HEK293 (cell line): Measurements from ENCODE around the gene GAL3ST1.

Experiments
- CTCF ChIA-PET: fragments of 350-600 bp; formaldehyde crosslinking; extraction: SDS; loops from one replicate; lab custom pipeline; 2021; ENCODE audit warnings: antibody characterized with exemption; lab: Yijun Ruan, JAX
- POLR2A ChIA-PET: fragments of 300-600 bp; formaldehyde crosslinking; extraction: SDS; loops from one replicate; lab custom pipeline; 2020; ENCODE audit warnings: antibody characterized with exemption, inconsistent platforms; lab: Yijun Ruan, JAX
- H3K27ac ChIP-seq: fragments of 200-500 bp; sonication (Bioruptor generic); 2 replicates; pipeline ENCODE4 v1.5.1; 2014; ENCODE audit warnings: low read depth, low read length, control low read depth, inconsistent platforms; ENCODE audit errors: extremely low read depth
- H3K36me3 ChIP-seq, 2 experiments: fragments of 200-500 bp in 1 of 2; sonication (Bioruptor generic) in 1 of 2; 1 replicate in 1 of 2; 2 replicates in 1 of 2; pipeline ENCODE4 v1.5.1; 2014 to 2017; ENCODE audit warnings: inconsistent platforms in 2 of 2, low read length in 2 of 2; ENCODE audit not compliant: control insufficient read depth in 2 of 2, insufficient read depth in 1 of 2
- H3K4me1 ChIP-seq: fragments of 200-500 bp; sonication (Bioruptor generic); 2 replicates; pipeline ENCODE4 v1.5.1; 2014; ENCODE audit warnings: mild to moderate bottlenecking, low read length, inconsistent platforms; ENCODE audit not compliant: control insufficient read depth, insufficient read depth
- H3K4me3 ChIP-seq: 2 replicates; pipeline ENCODE4 v1.5.1; 2011; ENCODE audit warnings: low read depth, mild to moderate bottlenecking, control low read depth, low read length, moderate library complexity
- H3K9me3 ChIP-seq: fragments of 200-500 bp; sonication (Bioruptor generic); 2 replicates; pipeline ENCODE4 v1.5.1; 2014; ENCODE audit warnings: low read depth, low read length, inconsistent platforms; ENCODE audit not compliant: control insufficient read depth, insufficient read depth
- BCL6B ChIP-seq: fragments of 450-650 bp; formaldehyde crosslinking; IDR thresholded peaks from 2 replicates; pipeline ENCODE4 v1.5.1; 2017; ENCODE audit warnings: missing biosample characterization, missing genetic modification characterization
- CTCF ChIP-seq: fragments of 450-650 bp; formaldehyde crosslinking; IDR thresholded peaks from 2 replicates; pipeline ENCODE4 v1.5.1; 2016; ENCODE audit warnings: missing biosample characterization, missing genetic modification characterization
- SETDB1 ChIP-seq: IDR thresholded peaks from one replicate; pipeline ENCODE4 v1.6.1; 2017; ENCODE audit warnings: mild to moderate bottlenecking, low read length, moderate library complexity, mixed read lengths; ENCODE audit not compliant: insufficient read length
- TRIM28 ChIP-seq: IDR thresholded peaks from 2 replicates; pipeline ENCODE4 v1.6.1; 2011; ENCODE audit warnings: low read length, control low read depth, borderline replicate concordance
- YY1 ChIP-seq: fragments of 450-650 bp; formaldehyde crosslinking; IDR thresholded peaks from 2 replicates; pipeline ENCODE4 v1.5.1; 2018; ENCODE audit warnings: missing biosample characterization, missing genetic modification characterization
- ZBTB20 ChIP-seq: fragments of 450-650 bp; formaldehyde crosslinking; IDR thresholded peaks from 2 replicates; pipeline ENCODE4 v1.5.1; 2016; ENCODE audit warnings: missing biosample characterization, missing genetic modification characterization
- ZBTB26 ChIP-seq: fragments of 450-650 bp; formaldehyde crosslinking; optimal IDR thresholded peaks from 2 replicates; pipeline ENCODE3; 2016; ENCODE audit warnings: missing biosample characterization, mild to moderate bottlenecking, missing genetic modification characterization
- ZFP69B ChIP-seq: fragments of 450-650 bp; formaldehyde crosslinking; IDR thresholded peaks from 2 replicates; pipeline ENCODE4 v1.5.1; 2016; ENCODE audit warnings: missing biosample characterization, missing genetic modification characterization
- ZNF354C ChIP-seq: fragments of 450-650 bp; formaldehyde crosslinking; IDR thresholded peaks from 2 replicates; pipeline ENCODE4 v1.5.1; 2016; ENCODE audit warnings: missing biosample characterization, missing genetic modification characterization, low read depth, borderline replicate concordance
- ZNF433 ChIP-seq: fragments of 450-650 bp; formaldehyde crosslinking; IDR thresholded peaks from 2 replicates; pipeline ENCODE4 v1.5.1; 2016; ENCODE audit warnings: missing biosample characterization, missing genetic modification characterization, low read depth
- ZNF501 ChIP-seq: fragments of 450-650 bp; formaldehyde crosslinking; IDR thresholded peaks from 2 replicates; pipeline ENCODE4 v1.5.1; 2016; ENCODE audit warnings: missing biosample characterization, missing genetic modification characterization
- ZNF529 ChIP-seq: fragments of 450-650 bp; formaldehyde crosslinking; IDR thresholded peaks from 2 replicates; pipeline ENCODE4 v1.5.1; 2017; ENCODE audit warnings: missing genetic modification characterization, missing biosample characterization; ENCODE audit not compliant: insufficient replicate concordance
- ZNF549 ChIP-seq: fragments of 450-650 bp; IDR thresholded peaks from 2 replicates; pipeline ENCODE4 v1.5.1; 2018; ENCODE audit warnings: missing biosample characterization, missing genetic modification characterization, mild to moderate bottlenecking, inconsistent platforms, moderate library complexity
- ZNF624 ChIP-seq: fragments of 450-650 bp; formaldehyde crosslinking; IDR thresholded peaks from 2 replicates; pipeline ENCODE4 v1.5.1; 2017; ENCODE audit warnings: missing biosample characterization, missing genetic modification characterization
- ZSCAN23 ChIP-seq: fragments of 450-650 bp; formaldehyde crosslinking; IDR thresholded peaks from 2 replicates; pipeline ENCODE4 v1.5.1; 2016; ENCODE audit warnings: missing biosample characterization, missing genetic modification characterization
- ZSCAN4 ChIP-seq: fragments of 450-650 bp; formaldehyde crosslinking; IDR thresholded peaks from 2 replicates; pipeline ENCODE4 v1.5.1; 2017; ENCODE audit warnings: missing biosample characterization, missing genetic modification characterization

Gene GAL3ST1

GRCh38 chr22:30511109-30511508, 63.4 kb downstream of the GAL3ST1 start:
- ChIA-PET POLR2A (no interaction called here), CTCF (interaction anchor here (0.6 to 0.7 kb wide), 4 partner anchors 19 to 93 kb away, joined by 3 to 5 read pairs (median 3); no protein-coding TSS in a partner anchor)
- no peak overlapping the region for H3K4me3 ChIP-seq
- TF ChIP-seq ZFP69B (tag by site-specific recombination) = no peak
- no peak overlapping the region for H3K27ac ChIP-seq
- H3K36me3 ChIP-seq = no peaks in the 10 kb centered on the region
- H3K4me1 ChIP-seq = no peaks in the 10 kb centered on the region
- no peaks in the 10 kb centered on the region for H3K9me3 ChIP-seq

- Histone ChIP-seq H3K27ac (no peak overlapping the region), H3K9me3 (no peaks in the 10 kb centered on the region), H3K4me3 (no peak overlapping the region), H3K4me1 (no peaks in the 10 kb centered on the region), H3K36me3 (no peaks in the 10 kb centered on the region)
- TF ChIP-seq ZNF354C (tag by site-specific recombination) = no peak
- TF ChIP-seq YY1 = no peak
- no peak for TF ChIP-seq ZSCAN4 (tag by site-specific recombination)
- no peak for TF ChIP-seq CTCF (tag by site-specific recombination)
- no peak for TF ChIP-seq ZNF624 (tag by site-specific recombination)
- TF ChIP-seq ZNF549 = no peak
- TF ChIP-seq SETDB1 = no peak
- no peak for TF ChIP-seq BCL6B
- TF ChIP-seq ZBTB20 (tag by site-specific recombination) = no peak
- TF ChIP-seq ZNF529 = no peak
- no peak for TF ChIP-seq TRIM28
- no peak for TF ChIP-seq ZBTB26 (tag by site-specific recombination)
- TF ChIP-seq ZNF501 (tag by site-specific recombination) = no peak
- TF ChIP-seq ZSCAN23 = no peak
- ChIA-PET POLR2A (no interaction called here), CTCF (interaction anchor here (0.7 kb wide), 1 partner anchor 64 kb away, joined by 3 read pairs; no protein-coding TSS in a partner anchor)
Measured at GRCh38 chr22:30508216-30508615, 66.2 kb downstream of the GAL3ST1 start.

- H3K36me3 ChIP-seq = no peaks in the 10 kb centered on the region
- POLR2A ChIA-PET = no interaction called here
- H3K9me3 ChIP-seq = no peaks in the 10 kb centered on the region
- no peaks in the 10 kb centered on the region for H3K4me1 ChIP-seq
- no peak for TF ChIP-seq ZNF433 (tag by site-specific recombination)
- H3K27ac ChIP-seq = no peak overlapping the region
- H3K4me3 ChIP-seq = no peak overlapping the region
- CTCF ChIA-PET = interaction anchor here (0.7 kb wide), 1 partner anchor 63 kb away, joined by 3 read pairs; no protein-coding TSS in a partner anchor
Measured at GRCh38 chr22:30507670-30508069, 66.8 kb downstream of the GAL3ST1 start.
